HG02798 (cell line): ENCODE data around the gene USP50.
"Not testable (repeated sequence)": the region's sequence is repeated elsewhere in the genome, so short reads cannot be mapped to it uniquely, and the experiment has no call there.

Experiments
- ATAC-seq: cut with Tn5 transposase; IDR thresholded peaks from one replicate; pipeline ENCODE4 v1.9.1; 2021; ENCODE audit warnings: mild to moderate bottlenecking; ENCODE audit not compliant: unreplicated experiment, poor library complexity

Gene USP50

DNA sequence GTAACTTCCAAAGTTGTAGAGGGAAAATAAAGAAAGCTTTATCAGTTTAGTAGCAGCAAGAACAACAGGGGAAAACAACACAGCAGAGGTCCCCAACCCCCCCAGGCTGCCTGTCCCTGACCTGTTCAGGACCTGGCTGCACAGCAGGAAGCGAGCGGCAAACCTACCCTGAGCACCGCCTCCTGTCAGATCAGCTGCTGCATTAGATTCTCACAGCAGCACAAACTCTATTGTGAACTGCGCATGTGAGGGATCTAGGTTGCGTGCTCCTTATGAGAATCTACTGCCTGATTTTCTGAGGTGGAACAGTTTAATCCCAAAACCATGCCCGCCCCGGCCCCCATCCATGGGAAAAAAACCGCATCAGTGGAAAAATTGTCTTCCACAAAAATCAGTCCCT is 40.3 kb downstream of the USP50 start:
- ATAC-seq, result no peak

DNA sequence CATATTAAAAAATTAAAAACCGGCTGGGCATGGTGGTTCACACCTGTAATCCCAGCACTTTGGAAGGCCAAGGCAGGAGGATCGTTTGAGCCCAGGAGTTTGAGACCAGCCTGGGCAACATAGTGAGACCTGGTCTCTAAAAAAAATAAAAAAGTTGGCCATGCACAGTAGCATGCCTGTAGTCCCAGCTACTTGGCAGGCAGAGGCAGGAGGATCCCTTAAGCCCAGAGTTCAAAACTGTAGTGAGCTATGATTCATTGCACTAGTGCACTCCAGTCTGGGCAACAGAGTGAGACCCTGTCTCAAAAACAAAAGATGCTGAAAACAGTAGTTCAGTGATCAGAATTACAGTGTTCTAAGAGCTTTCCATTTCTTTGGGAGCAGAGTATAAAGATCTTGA is 40.8 kb downstream of the USP50 start:
- ATAC-seq, result not testable (repeated sequence)

DNA sequence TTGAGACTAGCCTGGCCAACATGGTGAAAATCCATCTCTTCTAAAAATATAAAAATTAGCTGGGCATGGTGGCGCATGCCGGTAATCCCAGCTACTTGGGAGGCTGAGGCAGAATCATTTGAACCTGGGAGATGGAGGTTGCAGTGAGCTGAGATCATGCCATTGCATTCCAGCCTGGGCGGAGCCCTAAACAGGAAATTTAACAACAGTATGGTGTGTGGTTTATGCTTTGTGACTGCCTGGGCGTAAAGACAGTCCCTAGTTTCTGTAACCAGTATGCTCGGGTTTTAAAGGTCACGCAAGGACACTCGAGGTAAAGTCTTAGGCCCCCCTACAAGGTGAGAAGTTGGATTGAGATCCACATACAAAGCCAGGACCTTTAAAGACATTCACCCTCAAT is 43.3 kb downstream of the USP50 start:
- no peak for ATAC-seq

DNA sequence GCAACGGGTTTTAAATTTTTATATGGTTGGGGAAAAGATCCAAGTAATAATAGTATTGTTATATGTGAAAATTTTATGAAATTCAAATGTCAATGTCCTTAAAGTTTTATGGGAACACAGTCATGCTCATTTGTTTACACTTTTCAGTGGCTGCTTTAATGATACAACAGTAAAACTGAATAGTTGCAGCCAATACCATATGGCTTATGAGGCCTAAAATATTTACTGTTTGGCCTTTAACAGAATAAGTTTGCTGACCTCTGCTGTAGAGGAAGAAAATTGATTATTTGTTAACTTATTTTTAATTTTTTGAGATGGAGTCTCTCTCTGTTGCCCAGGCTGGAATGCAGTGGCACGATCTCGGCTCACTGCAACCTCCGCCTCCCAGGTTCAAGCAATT is 44.7 kb downstream of the USP50 start:
- ATAC-seq, result no peak

DNA sequence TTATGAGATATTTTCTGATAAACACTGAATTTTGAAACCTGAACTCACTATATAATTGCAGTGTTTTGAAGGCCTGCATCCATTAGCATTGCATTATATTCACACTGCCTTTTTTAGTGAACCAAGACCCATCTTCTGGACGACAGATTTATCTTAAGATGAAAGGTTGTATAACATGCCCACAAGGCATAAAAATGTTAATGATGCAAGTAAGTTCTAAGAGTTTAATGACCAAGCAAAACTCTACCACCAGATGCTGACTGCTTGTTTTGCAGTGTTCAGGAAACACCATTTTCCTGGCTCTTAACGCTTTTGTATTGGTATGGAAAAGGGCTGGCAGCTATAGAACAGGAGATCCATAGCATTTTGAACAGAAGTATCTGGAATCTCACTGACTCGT is 46.1 kb downstream of the USP50 start:
- ATAC-seq, result no peak

DNA sequence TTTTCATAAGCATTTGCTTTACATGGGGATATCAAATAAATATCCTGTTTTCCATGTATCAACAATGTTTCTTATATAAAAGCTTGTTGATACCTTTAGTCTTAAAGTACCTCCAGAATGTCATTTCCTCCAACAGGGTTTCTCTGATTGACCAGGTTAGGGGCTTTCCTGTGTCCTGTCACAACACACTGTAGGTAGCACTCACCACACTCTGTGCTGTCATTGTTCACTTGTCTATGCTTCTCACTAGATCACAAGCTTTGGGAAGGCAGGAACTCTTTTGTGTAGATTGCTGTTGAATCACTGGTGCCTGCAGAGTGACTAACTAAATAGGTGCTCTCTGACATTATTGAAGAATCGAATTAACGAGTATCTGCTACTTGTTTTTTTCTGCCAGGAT is 49.8 kb downstream of the USP50 start:
- ATAC-seq, result no peak

DNA sequence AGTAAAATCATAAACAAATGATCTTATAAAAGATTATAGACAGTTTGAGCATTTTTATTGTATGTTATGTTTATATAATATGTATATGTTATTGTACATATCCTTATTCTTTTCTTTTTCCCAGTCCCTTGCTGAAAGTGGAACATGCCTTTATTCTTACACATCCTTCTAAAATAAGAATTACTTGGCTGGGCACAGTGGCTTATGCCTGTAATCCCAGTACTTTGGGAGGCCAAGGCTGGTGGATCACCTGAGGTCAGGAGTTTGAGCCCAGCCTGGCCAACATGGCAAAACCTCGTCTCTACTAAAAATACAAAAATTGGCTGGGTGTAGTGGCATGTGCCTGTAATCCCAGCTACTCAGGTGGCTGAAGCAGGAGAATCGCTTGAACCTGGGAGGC is 51.9 kb downstream of the USP50 start:
- not testable (repeated sequence) for ATAC-seq

DNA sequence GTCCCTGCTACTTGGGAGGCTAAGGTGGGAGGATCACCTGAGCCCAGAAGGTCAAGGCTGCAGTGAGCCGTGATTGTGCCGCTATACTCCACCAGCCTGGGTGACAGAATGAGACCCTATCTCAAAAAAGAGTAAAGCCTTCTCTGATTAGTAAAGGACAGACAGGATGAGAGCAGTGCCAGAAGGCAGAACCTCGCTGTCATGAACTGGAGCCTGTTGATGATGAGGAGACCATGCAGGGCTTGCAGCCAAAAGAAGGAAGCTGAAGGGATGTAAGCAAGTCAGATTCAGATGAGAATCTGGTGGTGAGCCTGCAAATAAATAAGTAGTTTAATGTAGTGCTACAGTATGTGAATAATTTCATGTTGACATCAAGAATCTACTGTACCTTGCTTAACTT is 52.8 kb downstream of the USP50 start:
- ATAC-seq, result no peak

- no peak for ATAC-seq
These were observed 59.2 kb downstream of the USP50 start for GRCh38 chr15:50487287-50487686.

- no peak for ATAC-seq
These were observed 61.1 kb downstream of the USP50 start for GRCh38 chr15:50485389-50485788.

DNA sequence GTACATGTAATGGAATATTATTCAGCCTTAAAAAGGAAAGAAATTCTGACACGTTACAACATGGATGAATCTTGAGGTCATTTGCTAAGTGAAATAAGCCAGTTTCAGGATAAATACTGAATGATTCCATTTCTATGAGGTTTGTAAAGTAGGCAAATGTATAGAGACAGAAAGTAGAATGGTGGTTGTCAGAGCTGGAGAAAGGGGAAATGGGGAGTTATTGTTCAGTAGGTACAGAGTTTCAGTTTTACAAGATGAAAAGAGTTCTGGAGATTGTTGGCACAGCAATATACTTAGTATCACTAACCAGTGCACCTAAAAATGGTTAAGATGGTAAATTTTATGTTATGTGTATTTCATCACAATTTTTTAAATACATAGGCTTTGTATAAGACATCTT is 61.7 kb downstream of the USP50 start:
- ATAC-seq, result peak; percentile 66

GRCh38 chr15:50476143-50476542 is 70.3 kb downstream of the USP50 start:
- ATAC-seq, result no peak

- ATAC-seq, result no peak
These were observed 75.4 kb downstream of the USP50 start for GRCh38 chr15:50471072-50471471.

GRCh38 chr15:50463423-50464358 is 82.8 kb downstream of the USP50 start:
- ATAC-seq, result no peak

GRCh38 chr15:50458348-50459112 is 87.9 kb downstream of the USP50 start:
- no peak for ATAC-seq

GRCh38 chr15:50452927-50453326 is 93.5 kb downstream of the USP50 start:
- ATAC-seq, result no peak
